Panc1 (cell line): Measurements from ENCODE around the gene KCNB1.

Experiments
- SIN3A ChIP-seq: IDR thresholded peaks from 2 replicates; pipeline ENCODE4 v1.6.1; 2012; ENCODE audit warnings: low read depth, mild to moderate bottlenecking, low read length, moderate library complexity, borderline replicate concordance; ENCODE audit not compliant: insufficient read depth
- TCF7L2 ChIP-seq: IDR thresholded peaks from 2 replicates; pipeline ENCODE4 v1.6.1; 2011; ENCODE audit warnings: mild to moderate bottlenecking, low read depth, low read length, inconsistent platforms
- TF ChIP-seq, protein P1 (sequence below): fragments of 450-650 bp; IDR thresholded peaks from 2 replicates; pipeline ENCODE4 v1.5.1; 2017; ENCODE audit warnings: mild to moderate bottlenecking
- TF ChIP-seq, protein P2 (sequence below), 2 experiments: IDR thresholded peaks; 2 replicates each; pipeline ENCODE4 v1.6.1; 2011 to 2012; ENCODE audit warnings: low read depth in 2 of 2, control low read depth in 1 of 2, low read length in 1 of 2, mild to moderate bottlenecking in 1 of 2, moderate library complexity in 1 of 2; ENCODE audit not compliant: insufficient read depth in 1 of 2

DNA sequence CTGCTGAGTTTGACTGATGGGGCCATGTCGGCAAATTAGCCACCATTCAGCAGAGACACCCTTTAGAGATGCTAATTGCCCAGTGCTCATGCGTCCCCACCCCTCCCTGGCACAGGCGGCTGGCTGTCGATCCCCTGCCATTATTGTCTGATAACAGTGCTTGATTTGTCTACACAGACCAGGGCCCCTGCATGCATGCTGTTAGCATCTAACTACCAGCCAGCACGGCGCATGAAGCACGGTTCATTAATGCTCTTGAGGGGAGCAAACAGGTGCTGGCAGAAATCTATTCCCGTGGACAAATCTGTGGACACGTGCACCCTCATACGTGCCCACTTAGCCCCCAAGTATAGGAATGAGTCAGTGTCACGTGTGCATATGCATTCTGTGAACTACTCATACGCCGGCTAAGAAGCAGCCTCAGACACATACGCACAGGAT, 32.2 kb downstream of the KCNB1 start:
- TF ChIP-seq, protein P1, sequence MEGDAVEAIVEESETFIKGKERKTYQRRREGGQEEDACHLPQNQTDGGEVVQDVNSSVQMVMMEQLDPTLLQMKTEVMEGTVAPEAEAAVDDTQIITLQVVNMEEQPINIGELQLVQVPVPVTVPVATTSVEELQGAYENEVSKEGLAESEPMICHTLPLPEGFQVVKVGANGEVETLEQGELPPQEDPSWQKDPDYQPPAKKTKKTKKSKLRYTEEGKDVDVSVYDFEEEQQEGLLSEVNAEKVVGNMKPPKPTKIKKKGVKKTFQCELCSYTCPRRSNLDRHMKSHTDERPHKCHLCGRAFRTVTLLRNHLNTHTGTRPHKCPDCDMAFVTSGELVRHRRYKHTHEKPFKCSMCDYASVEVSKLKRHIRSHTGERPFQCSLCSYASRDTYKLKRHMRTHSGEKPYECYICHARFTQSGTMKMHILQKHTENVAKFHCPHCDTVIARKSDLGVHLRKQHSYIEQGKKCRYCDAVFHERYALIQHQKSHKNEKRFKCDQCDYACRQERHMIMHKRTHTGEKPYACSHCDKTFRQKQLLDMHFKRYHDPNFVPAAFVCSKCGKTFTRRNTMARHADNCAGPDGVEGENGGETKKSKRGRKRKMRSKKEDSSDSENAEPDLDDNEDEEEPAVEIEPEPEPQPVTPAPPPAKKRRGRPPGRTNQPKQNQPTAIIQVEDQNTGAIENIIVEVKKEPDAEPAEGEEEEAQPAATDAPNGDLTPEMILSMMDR, result no peak
- TF ChIP-seq, protein P2, sequence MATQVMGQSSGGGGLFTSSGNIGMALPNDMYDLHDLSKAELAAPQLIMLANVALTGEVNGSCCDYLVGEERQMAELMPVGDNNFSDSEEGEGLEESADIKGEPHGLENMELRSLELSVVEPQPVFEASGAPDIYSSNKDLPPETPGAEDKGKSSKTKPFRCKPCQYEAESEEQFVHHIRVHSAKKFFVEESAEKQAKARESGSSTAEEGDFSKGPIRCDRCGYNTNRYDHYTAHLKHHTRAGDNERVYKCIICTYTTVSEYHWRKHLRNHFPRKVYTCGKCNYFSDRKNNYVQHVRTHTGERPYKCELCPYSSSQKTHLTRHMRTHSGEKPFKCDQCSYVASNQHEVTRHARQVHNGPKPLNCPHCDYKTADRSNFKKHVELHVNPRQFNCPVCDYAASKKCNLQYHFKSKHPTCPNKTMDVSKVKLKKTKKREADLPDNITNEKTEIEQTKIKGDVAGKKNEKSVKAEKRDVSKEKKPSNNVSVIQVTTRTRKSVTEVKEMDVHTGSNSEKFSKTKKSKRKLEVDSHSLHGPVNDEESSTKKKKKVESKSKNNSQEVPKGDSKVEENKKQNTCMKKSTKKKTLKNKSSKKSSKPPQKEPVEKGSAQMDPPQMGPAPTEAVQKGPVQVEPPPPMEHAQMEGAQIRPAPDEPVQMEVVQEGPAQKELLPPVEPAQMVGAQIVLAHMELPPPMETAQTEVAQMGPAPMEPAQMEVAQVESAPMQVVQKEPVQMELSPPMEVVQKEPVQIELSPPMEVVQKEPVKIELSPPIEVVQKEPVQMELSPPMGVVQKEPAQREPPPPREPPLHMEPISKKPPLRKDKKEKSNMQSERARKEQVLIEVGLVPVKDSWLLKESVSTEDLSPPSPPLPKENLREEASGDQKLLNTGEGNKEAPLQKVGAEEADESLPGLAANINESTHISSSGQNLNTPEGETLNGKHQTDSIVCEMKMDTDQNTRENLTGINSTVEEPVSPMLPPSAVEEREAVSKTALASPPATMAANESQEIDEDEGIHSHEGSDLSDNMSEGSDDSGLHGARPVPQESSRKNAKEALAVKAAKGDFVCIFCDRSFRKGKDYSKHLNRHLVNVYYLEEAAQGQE (IDR thresholded peaks at IDR 0.05; ENCODE audit: insufficient read depth in 1 of 2, low read depth in 2 of 2, low read length in 1 of 2), result no peak
- TF ChIP-seq TCF7L2, result no peak
- TF ChIP-seq SIN3A, result no peak
